GM21423 (cell line): Measurements from ENCODE around the gene ATAD2B.

Experiments
- ATAC-seq: cut with Tn5 transposase; IDR thresholded peaks from one replicate; pipeline ENCODE4 v1.9.1; 2021; ENCODE audit warnings: mild to moderate bottlenecking, moderate library complexity; ENCODE audit not compliant: unreplicated experiment

Gene ATAD2B

DNA sequence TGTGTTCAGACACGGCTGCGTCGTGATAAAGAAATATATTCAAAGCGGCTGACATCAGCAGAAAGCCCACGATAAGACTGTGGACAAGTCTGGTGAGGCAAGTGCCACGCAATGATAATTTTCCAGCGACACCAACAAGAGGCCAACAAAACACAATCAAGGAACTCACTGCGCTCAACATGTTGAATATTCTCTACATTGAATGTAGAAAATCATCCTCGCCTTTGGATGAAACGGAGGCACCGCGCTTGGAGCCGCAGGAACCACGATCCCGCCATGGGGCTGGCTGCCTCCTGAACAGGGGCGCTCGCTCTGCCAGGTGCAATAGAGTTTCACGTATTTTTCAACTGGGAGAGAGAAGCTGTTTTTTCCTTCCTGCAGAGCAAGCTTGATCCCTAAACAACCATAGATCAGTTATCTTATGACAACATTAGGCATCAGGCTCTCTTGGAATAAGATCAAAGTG, 220.3 kb downstream of the ATAD2B start:
- ATAC-seq, result no peak

GRCh38 chr2:23705771-23706612, 220.9 kb downstream of the ATAD2B start:
- no peak for ATAC-seq

DNA sequence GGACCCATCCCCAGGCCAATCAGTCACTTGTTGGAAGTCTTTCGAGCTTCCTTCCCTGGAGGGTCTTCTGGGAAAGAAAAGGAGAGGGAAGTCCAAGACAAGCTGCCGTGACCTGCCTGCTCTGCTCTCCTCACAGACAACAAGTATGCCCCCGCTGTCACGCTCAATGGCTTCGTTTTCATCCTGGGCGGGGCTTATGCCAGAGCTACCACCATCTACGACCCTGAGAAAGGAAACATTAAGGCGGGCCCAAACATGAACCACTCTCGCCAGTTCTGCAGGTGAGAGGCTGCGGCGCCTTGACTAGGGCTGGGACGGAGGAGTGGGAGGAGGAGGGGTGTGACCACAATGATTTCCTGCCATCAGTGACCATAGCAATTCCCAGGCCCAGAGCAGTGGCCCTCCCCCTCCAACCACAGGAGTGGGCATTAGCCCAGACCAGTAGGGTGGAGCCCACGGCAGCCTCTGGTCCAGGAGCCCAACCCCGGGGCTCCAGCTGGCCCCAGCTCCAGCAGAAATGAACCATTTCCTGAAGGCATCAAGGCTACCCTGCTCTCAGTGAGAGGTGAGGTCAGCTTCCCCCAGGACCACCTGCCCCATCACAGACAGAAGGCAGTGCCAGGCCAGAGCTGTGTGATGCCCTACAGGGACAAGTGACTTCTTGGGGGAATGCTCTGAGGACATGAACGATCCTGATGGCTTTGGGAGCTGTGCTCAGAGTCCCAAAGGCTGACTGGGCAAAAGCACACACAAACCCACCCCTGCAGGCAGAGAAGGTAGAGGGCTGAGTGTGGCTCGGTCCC, 223.1 kb downstream of the ATAD2B start:
- ATAC-seq, result no peak

GRCh38 chr2:23703037-23703582, 223.8 kb downstream of the ATAD2B start:
- ATAC-seq, result no peak

GRCh38 chr2:23700627-23701026, 226.3 kb downstream of the ATAD2B start:
- ATAC-seq, result no peak

- ATAC-seq, result no peak
Observed at GRCh38 chr2:23699580-23699925, 227.4 kb downstream of the ATAD2B start.

- ATAC-seq, result no peak
Observed at GRCh38 chr2:23698721-23699579, 228.0 kb downstream of the ATAD2B start.
